Calu3 (cell line): ENCODE measurements around the gene TDRD12. TPM values are rescaled to one million over a fixed set of nuclear protein-coding genes. Genes with fewer than 3 reads are reported as not detected.

Experiments used
- BruUV-seq: library from RNA; stranded (reverse); fragments of 400-500 nt; replicated peaks from 2 replicates; lab custom pipeline; 2021; lab: Mats Ljungman, UMichigan
- CTCF ChIA-PET: fragments of 300-600 bp; sonication (Branson Sonifier 250); formaldehyde crosslinking; loops from one replicate; lab custom pipeline; 2022; ENCODE audit warnings: antibody characterized with exemption; lab: Charles Lee
- DNase-seq: peaks from one replicate; pipeline ENCODE4 v3.0.0; 2022
- H3K27ac Mint-ChIP-seq: one replicate; pipeline ENCODE4 v1.8.0; 2022; ENCODE audit warnings: mixed read lengths; ENCODE audit not compliant: unreplicated experiment
- H3K27me3 Mint-ChIP-seq: one replicate; pipeline ENCODE4 v1.8.0; 2022; ENCODE audit warnings: mixed read lengths; ENCODE audit not compliant: unreplicated experiment
- H3K36me3 Mint-ChIP-seq: one replicate; pipeline ENCODE4 v1.8.0; 2022; ENCODE audit warnings: mild to moderate bottlenecking, moderate library complexity, mixed read lengths; ENCODE audit not compliant: insufficient read depth, unreplicated experiment
- H3K4me1 Mint-ChIP-seq: one replicate; pipeline ENCODE4 v1.8.0; 2022; ENCODE audit warnings: mild to moderate bottlenecking, low read depth, mixed read lengths; ENCODE audit not compliant: unreplicated experiment
- H3K4me3 Mint-ChIP-seq: one replicate; pipeline ENCODE4 v1.8.0; 2022; ENCODE audit warnings: mild to moderate bottlenecking, low read depth, moderate library complexity, mixed read lengths; ENCODE audit not compliant: unreplicated experiment
- H3K9me3 Mint-ChIP-seq: one replicate; pipeline ENCODE4 v1.8.0; 2022; ENCODE audit warnings: low read depth, mixed read lengths; ENCODE audit not compliant: unreplicated experiment
- intact Hi-C: fragments of 100-400 bp; cut with micrococcal nuclease; formaldehyde crosslinking; loops from one replicate; pipeline ENCODE4 v1.10.0; 2022; ENCODE audit not compliant: unreplicated experiment
- total RNA-seq: library from RNA; stranded (reverse); gene quantifications from 2 replicates; pipeline ENCODE4 v1.2.3, GENCODE V29; 2022
- TF ChIP-seq, protein P1 (sequence below): fragments of 200-600 bp; IDR thresholded peaks from one replicate; pipeline ENCODE4 v1.8.0; 2022; ENCODE audit warnings: antibody characterized with exemption; ENCODE audit not compliant: unreplicated experiment

Gene TDRD12
- total RNA-seq, 1 experiment from 2014 or later: 0.33 TPM

DNA sequence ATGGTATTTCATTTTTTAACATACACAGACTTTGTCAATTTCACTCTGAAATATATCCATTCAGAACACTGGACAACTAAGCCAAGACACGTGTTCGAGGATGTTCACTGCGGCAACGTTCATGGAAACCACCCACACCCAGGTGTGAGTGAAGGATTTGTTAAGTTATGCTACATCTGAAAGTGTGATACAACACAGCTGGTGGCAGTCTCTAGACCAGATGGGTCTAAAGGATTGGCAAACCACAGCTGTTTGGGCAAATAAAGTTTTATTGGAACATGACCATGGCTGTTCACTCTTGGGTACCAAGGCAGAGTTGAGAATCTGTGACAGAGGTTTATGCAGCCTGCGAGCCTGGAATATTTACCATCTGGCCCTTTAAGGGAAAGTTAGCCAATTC lies 138.0 kb downstream of the TDRD12 start:
- Mint-ChIP-seq H3K9me3 (no peaks in the 10 kb centered on the region), H3K4me1 (no peaks in the 10 kb centered on the region), H3K4me3 (no peak overlapping the region), H3K36me3 (no peaks in the 10 kb centered on the region), H3K27me3 (no peaks in the 10 kb centered on the region), H3K27ac (no peak overlapping the region)
- no TSS peak for BruUV-seq
- CTCF ChIA-PET: no interaction called here
- DNase-seq: no peak
- intact Hi-C loops: no loop called here
- TF ChIP-seq, protein P1, sequence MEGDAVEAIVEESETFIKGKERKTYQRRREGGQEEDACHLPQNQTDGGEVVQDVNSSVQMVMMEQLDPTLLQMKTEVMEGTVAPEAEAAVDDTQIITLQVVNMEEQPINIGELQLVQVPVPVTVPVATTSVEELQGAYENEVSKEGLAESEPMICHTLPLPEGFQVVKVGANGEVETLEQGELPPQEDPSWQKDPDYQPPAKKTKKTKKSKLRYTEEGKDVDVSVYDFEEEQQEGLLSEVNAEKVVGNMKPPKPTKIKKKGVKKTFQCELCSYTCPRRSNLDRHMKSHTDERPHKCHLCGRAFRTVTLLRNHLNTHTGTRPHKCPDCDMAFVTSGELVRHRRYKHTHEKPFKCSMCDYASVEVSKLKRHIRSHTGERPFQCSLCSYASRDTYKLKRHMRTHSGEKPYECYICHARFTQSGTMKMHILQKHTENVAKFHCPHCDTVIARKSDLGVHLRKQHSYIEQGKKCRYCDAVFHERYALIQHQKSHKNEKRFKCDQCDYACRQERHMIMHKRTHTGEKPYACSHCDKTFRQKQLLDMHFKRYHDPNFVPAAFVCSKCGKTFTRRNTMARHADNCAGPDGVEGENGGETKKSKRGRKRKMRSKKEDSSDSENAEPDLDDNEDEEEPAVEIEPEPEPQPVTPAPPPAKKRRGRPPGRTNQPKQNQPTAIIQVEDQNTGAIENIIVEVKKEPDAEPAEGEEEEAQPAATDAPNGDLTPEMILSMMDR: no peak

DNA sequence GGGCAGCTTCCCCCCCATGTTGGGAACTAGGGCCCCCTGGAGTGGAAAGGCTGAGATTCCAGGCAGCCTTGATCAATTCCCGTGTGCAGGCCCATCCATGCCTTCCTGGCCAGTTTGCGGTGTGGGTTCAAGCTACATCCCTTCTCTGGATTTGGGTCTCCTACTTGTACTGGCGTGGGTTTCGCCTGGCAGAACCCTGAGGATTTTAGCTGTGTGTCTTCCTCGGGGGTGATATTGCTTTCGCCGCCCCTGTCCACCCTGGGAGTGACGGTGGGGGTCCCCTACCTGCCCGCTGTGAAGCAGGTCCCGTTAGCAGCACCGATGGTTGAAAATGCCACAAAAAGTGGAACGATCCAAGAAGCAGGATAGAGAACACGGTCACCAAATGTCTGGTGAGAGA lies 138.6 kb downstream of the TDRD12 start:
- Mint-ChIP-seq H3K4me3 (no peak overlapping the region), H3K4me1 (no peaks in the 10 kb centered on the region), H3K9me3 (no peaks in the 10 kb centered on the region), H3K27me3 (no peaks in the 10 kb centered on the region), H3K36me3 (no peaks in the 10 kb centered on the region), H3K27ac (no peak overlapping the region)
- no TSS peak for BruUV-seq
- CTCF ChIA-PET: no interaction called here
- TF ChIP-seq, protein P1: no peak
- DNase-seq: no peak
- intact Hi-C loops: no loop called here

DNA sequence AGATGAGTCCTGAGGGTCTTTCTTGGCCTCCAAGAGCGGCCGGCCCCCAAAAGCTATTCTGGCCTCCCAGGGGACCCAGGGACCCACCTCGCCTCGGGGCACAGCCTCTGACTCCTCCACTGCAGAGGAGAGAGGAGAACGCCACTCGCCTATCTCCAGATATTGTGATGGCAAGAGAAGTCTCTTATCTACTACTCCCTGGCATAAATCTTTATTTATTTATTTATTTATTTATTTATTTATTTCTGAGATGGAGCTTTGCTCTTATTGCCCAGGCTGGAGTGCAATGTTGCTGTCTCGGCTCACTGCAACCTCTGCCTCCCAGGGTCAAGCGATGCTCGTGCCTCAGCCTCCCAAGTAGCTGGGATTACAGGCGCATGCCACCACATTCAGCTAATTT lies 139.0 kb downstream of the TDRD12 start:
- Mint-ChIP-seq H3K27me3 (no peaks in the 10 kb centered on the region), H3K9me3 (no peaks in the 10 kb centered on the region), H3K27ac (no peak overlapping the region), H3K4me3 (no peak overlapping the region), H3K36me3 (no peaks in the 10 kb centered on the region), H3K4me1 (no peaks in the 10 kb centered on the region)
- TF ChIP-seq, protein P1: no peak
- no TSS peak for BruUV-seq
- CTCF ChIA-PET: no interaction called here
- intact Hi-C loops: no loop called here
- DNase-seq: no peak

DNA sequence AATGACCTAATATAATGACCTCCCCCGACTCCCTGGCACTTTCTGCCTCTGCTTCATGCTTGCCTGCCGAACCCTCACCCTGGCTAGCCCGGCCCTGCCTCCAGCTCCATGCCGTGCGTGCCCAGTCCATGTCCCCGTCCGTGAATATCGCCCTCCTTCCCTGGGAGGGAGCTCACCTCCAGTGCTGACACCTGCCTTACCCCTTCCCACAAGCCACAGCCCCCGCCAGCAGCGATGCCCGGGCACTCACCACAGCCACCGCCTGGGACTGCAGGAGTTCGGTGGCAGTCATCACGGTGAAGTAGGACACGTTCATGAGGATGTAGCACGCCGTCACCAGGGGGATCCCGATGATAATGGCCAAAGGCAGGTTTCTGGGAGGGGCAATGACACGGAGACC lies 140.0 kb downstream of the TDRD12 start:
- TF ChIP-seq, protein P1: no peak
- Mint-ChIP-seq H3K9me3 (no peaks in the 10 kb centered on the region), H3K27ac (no peak overlapping the region), H3K36me3 (no peaks in the 10 kb centered on the region), H3K4me1 (no peaks in the 10 kb centered on the region), H3K4me3 (no peak overlapping the region), H3K27me3 (no peaks in the 10 kb centered on the region)
- DNase-seq: no peak
- BruUV-seq: no TSS peak
- CTCF ChIA-PET: interaction anchor here (0.6 to 0.7 kb wide), 4 partner anchors 16 to 45 kb away, joined by 3 to 7 read pairs (median 4); no protein-coding TSS in a partner anchor
- intact Hi-C loops: no loop called here
